Ecto neural progenitor cell (in vitro differentiated cells): ENCODE measurements around the gene CD55.

Experiments
- DNase-seq: peaks from one replicate; pipeline ENCODE4 v3.0.0-alpha.2; 2018; ENCODE audit warnings: low spot score

Gene CD55

GRCh38 chr1:207362962-207363860, 41.7 kb downstream of the CD55 start:
- no peak for DNase-seq

- no peak for DNase-seq
Measured at GRCh38 chr1:207363871-207364270, 42.4 kb downstream of the CD55 start.

- no peak for DNase-seq
Measured at GRCh38 chr1:207364614-207365013, 43.1 kb downstream of the CD55 start.

- DNase-seq = no peak
Measured at GRCh38 chr1:207365063-207365462, 43.6 kb downstream of the CD55 start.

- no peak for DNase-seq
Measured at GRCh38 chr1:207366022-207366421, 44.5 kb downstream of the CD55 start.

- no peak for DNase-seq
Measured at GRCh38 chr1:207388721-207389120, 67.2 kb downstream of the CD55 start.

- DNase-seq = no peak
Measured at GRCh38 chr1:207389728-207390464, 68.4 kb downstream of the CD55 start.

GRCh38 chr1:207393610-207394009, 72.1 kb downstream of the CD55 start:
- no peak for DNase-seq

- DNase-seq = no peak
Measured at GRCh38 chr1:207396168-207396746, 74.8 kb downstream of the CD55 start.

- DNase-seq = no peak
Measured at GRCh38 chr1:207397525-207397926, 76.0 kb downstream of the CD55 start.

- DNase-seq = no peak
Measured at GRCh38 chr1:207398986-207399385, 77.5 kb downstream of the CD55 start.

GRCh38 chr1:207401578-207401977, 80.1 kb downstream of the CD55 start:
- DNase-seq = no peak

- no peak for DNase-seq
Measured at GRCh38 chr1:207402744-207403143, 81.3 kb downstream of the CD55 start.

- DNase-seq = no peak
Measured at GRCh38 chr1:207404849-207405525, 83.5 kb downstream of the CD55 start.

- no peak for DNase-seq
Measured at GRCh38 chr1:207405814-207406213, 84.3 kb downstream of the CD55 start.

GRCh38 chr1:207407655-207408260, 86.3 kb downstream of the CD55 start:
- DNase-seq = no peak
